H1 (cell line): ENCODE results near the gene APBA2. TPM values are rescaled to one million over a fixed set of nuclear protein-coding genes. Genes with fewer than 3 reads are reported as not detected.

Experiments
- CTCF ChIA-PET: fragments of 300-600 bp; sonication (Branson Sonifier 250); formaldehyde crosslinking; loops from one replicate; lab custom pipeline; 2021; ENCODE audit not compliant: partially characterized antibody; lab: Charles Lee
- POLR2A ChIA-PET: fragments of 300-600 bp; sonication (Branson Sonifier 250); formaldehyde crosslinking; loops from one replicate; lab custom pipeline; 2021; ENCODE audit warnings: inconsistent platforms; ENCODE audit not compliant: partially characterized antibody; lab: Charles Lee
- DNase-seq, 2 experiments: peaks; one replicate each; pipeline versions ENCODE4 v3.0.0 to v3.0.0-alpha.2; 2010 to 2022; ENCODE audit warnings: low spot score in 2 of 2, low read depth in 1 of 2, mixed read lengths in 1 of 2
- FAIRE-seq: peaks from 2 replicates; lab custom pipeline; 2011; peaks lifted over from hg19 to GRCh38; lab: Jason Lieb, UNC
- H2AFZ ChIP-seq: 2 replicates; pipeline ENCODE4 v1.8.1; 2012; ENCODE audit warnings: low read length, inconsistent platforms
- H2AK5ac ChIP-seq: 2 replicates; pipeline ENCODE4 v1.6.1; 2013; ENCODE audit warnings: low read depth, low read length
- H2BK120ac ChIP-seq: replicated peaks from 2 replicates; pipeline ENCODE3; 2013; ENCODE audit warnings: low read depth, low read length, inconsistent platforms
- H2BK12ac ChIP-seq: 2 replicates; pipeline ENCODE4 v1.6.1; 2013; ENCODE audit warnings: low read depth, low read length
- H2BK15ac ChIP-seq: 2 replicates; pipeline ENCODE4 v1.6.1; 2013; ENCODE audit warnings: low read length
- H2BK20ac ChIP-seq: 2 replicates; pipeline ENCODE4 v1.6.1; 2013; ENCODE audit warnings: low read length
- H2BK5ac ChIP-seq: 2 replicates; pipeline ENCODE4 v1.6.1; 2013; ENCODE audit warnings: low read depth, low read length
- H3K14ac ChIP-seq: 2 replicates; pipeline ENCODE4 v1.6.1; 2013; ENCODE audit warnings: inconsistent platforms; ENCODE audit not compliant: insufficient read length
- H3K18ac ChIP-seq: 2 replicates; pipeline ENCODE4 v1.6.1; 2013; ENCODE audit warnings: low read length; ENCODE audit errors: extremely low read depth
- H3K23ac ChIP-seq: 2 replicates; pipeline ENCODE4 v1.6.1; 2013; ENCODE audit warnings: inconsistent platforms; ENCODE audit not compliant: insufficient read length
- H3K23me2 ChIP-seq: 2 replicates; pipeline ENCODE4 v1.6.1; 2013; ENCODE audit warnings: low read depth, low read length
- H3K27ac ChIP-seq: 2 replicates; pipeline ENCODE4 v1.6.1; 2011; ENCODE audit warnings: low read depth, low read length, inconsistent platforms
- H3K27me3 ChIP-seq, 4 experiments: replicated peaks in 1 of 4; 1 replicate in 1 of 4; 2 replicates in 3 of 4; pipeline versions ENCODE4 v1.6.1 to v1.8.1; 2011 to 2013; ENCODE audit warnings: low read length in 3 of 4, mild to moderate bottlenecking in 3 of 4, inconsistent platforms in 2 of 4, mixed read lengths in 2 of 4, moderate library complexity in 1 of 4; ENCODE audit not compliant: control insufficient read depth in 3 of 4, insufficient read depth in 3 of 4; ENCODE audit errors: extremely low read depth in 1 of 4
- H3K36me3 ChIP-seq, 4 experiments: 2 replicates each; pipeline versions ENCODE4 v1.6.1 to v1.8.1; 2011 to 2013; ENCODE audit warnings: mild to moderate bottlenecking in 4 of 4, low read length in 3 of 4, moderate library complexity in 2 of 4, control low read depth in 1 of 4, inconsistent platforms in 1 of 4; ENCODE audit not compliant: insufficient read depth in 4 of 4, control insufficient read depth in 2 of 4
- H3K4ac ChIP-seq: replicated peaks from 2 replicates; pipeline ENCODE3; 2013; ENCODE audit warnings: low read length, low read depth, mixed read lengths, inconsistent platforms; ENCODE audit not compliant: insufficient read length
- H3K4me1 ChIP-seq, 4 experiments: replicated peaks in 1 of 4; 1 replicate in 1 of 4; 2 replicates in 3 of 4; pipeline versions ENCODE4 v1.6.1 to v1.8.1; 2011 to 2013; ENCODE audit warnings: low read length in 3 of 4, inconsistent platforms in 2 of 4, mixed read lengths in 1 of 4; ENCODE audit not compliant: insufficient read depth in 4 of 4, control insufficient read depth in 3 of 4
- H3K4me2 ChIP-seq, 2 experiments: 2 replicates each; pipeline versions ENCODE4 v1.6.1 to v1.8.1; 2011 to 2013; ENCODE audit warnings: low read depth in 2 of 2, low read length in 2 of 2, control low read depth in 1 of 2, inconsistent platforms in 1 of 2, mild to moderate bottlenecking in 1 of 2; ENCODE audit not compliant: insufficient read depth in 1 of 2
- H3K4me3 ChIP-seq, 4 experiments: fragments of 200-600, 300-600 bp in 1 of 4; sonication (generic), shearing (Covaris generic), sonication (Bioruptor Twin) in 1 of 4; 2 replicates each; pipeline versions ENCODE4 v1.5.1 to v1.8.1; 2011 to 2016; ENCODE audit warnings: low read length in 4 of 4, low read depth in 3 of 4, control low read depth in 2 of 4, inconsistent platforms in 2 of 4, mild to moderate bottlenecking in 2 of 4, mixed read lengths in 1 of 4, moderate library complexity in 1 of 4; ENCODE audit not compliant: insufficient read depth in 2 of 4; ENCODE audit errors: extremely low read depth in 1 of 4
- H3K56ac ChIP-seq: replicated peaks from 2 replicates; pipeline ENCODE3; 2013; ENCODE audit warnings: low read depth, mild to moderate bottlenecking, mixed read lengths, low read length, inconsistent platforms; ENCODE audit not compliant: insufficient read length
- H3K79me1 ChIP-seq: 2 replicates; pipeline ENCODE4 v1.6.1; 2013; ENCODE audit warnings: low read depth, low read length, control low read depth
- H3K79me2 ChIP-seq, 2 experiments: 2 replicates each; pipeline versions ENCODE4 v1.6.1 to v1.8.1; 2012 to 2013; ENCODE audit warnings: low read length in 2 of 2, mild to moderate bottlenecking in 2 of 2, inconsistent platforms in 1 of 2; ENCODE audit not compliant: insufficient read depth in 2 of 2, control insufficient read depth in 1 of 2
- H3K9ac ChIP-seq, 4 experiments: replicated peaks in 1 of 4; 1 replicate in 1 of 4; 2 replicates in 3 of 4; pipeline versions ENCODE4 v1.6.1 to v1.8.1; 2011 to 2013; ENCODE audit warnings: low read depth in 3 of 4, low read length in 3 of 4, control low read depth in 2 of 4, mild to moderate bottlenecking in 2 of 4, moderate library complexity in 2 of 4, inconsistent platforms in 1 of 4; ENCODE audit errors: extremely low read depth in 1 of 4
- H3K9me3 ChIP-seq, 2 experiments: 2 replicates each; pipeline versions ENCODE4 v1.6.1 to v1.8.1; 2012 to 2013; ENCODE audit warnings: mild to moderate bottlenecking in 2 of 2, moderate library complexity in 2 of 2, control low read depth in 1 of 2, inconsistent platforms in 1 of 2, low read depth in 1 of 2, low read length in 1 of 2, mixed read lengths in 1 of 2; ENCODE audit not compliant: insufficient read depth in 2 of 2
- H4K20me1 ChIP-seq, 2 experiments: replicated peaks in 1 of 2; 2 replicates each; pipeline versions ENCODE3 to v1.8.1; 2011 to 2013; ENCODE audit warnings: inconsistent platforms in 2 of 2, low read length in 2 of 2, mild to moderate bottlenecking in 1 of 2; ENCODE audit not compliant: insufficient read depth in 2 of 2, control insufficient read depth in 1 of 2
- H4K5ac ChIP-seq: 2 replicates; pipeline ENCODE4 v1.6.1; 2013; ENCODE audit warnings: low read length, low read depth, mixed read lengths, inconsistent platforms; ENCODE audit not compliant: insufficient read length
- H4K8ac ChIP-seq: 2 replicates; pipeline ENCODE4 v1.8.0; 2013; ENCODE audit warnings: mild to moderate bottlenecking, moderate library complexity, low read length, inconsistent platforms; ENCODE audit not compliant: insufficient read depth; ENCODE audit errors: extremely low read depth
- H4K91ac ChIP-seq: replicated peaks from 2 replicates; pipeline ENCODE3; 2013; ENCODE audit warnings: low read length, mixed read lengths, inconsistent platforms; ENCODE audit not compliant: insufficient read length
- BCL11A ChIP-seq, 2 experiments: IDR thresholded peaks; one replicate each; pipeline ENCODE4 v1.6.1; 2011; ENCODE audit warnings: low read depth in 2 of 2, low read length in 2 of 2, mild to moderate bottlenecking in 2 of 2
- BRCA1 ChIP-seq: IDR thresholded peaks from 2 replicates; pipeline ENCODE4 v1.6.1; 2012; ENCODE audit warnings: low read depth, low read length, improper control_type of control experiment
- RNF2 ChIP-seq: fragments of 200-900, 300-1000 bp; sonication (generic); IDR thresholded peaks from 2 replicates; pipeline ENCODE4 v1.7.1; 2016; ENCODE audit warnings: borderline replicate concordance, low read depth, mild to moderate bottlenecking, antibody characterized with exemption, low read length; ENCODE audit not compliant: poor library complexity, severe bottlenecking; ENCODE audit errors: missing control alignments
- SP2 ChIP-seq: IDR thresholded peaks from 2 replicates; pipeline ENCODE4 v1.6.1; 2012; ENCODE audit warnings: mild to moderate bottlenecking, low read length, inconsistent platforms
- WGBS, 2 experiments: shearing (Covaris generic) in 1 of 2; methylation state at CpG; one replicate each; pipeline versions ENCODE4 v1.1.6 to v1.1.7; 2013 to 2015; ENCODE audit warnings: low lambda C conversion rate in 2 of 2, mixed read lengths in 2 of 2, inconsistent platforms in 1 of 2, low coverage in 1 of 2, missing lambda C conversion rate in 1 of 2; ENCODE audit not compliant: insufficient replicate concordance in 2 of 2, insufficient coverage in 1 of 2, insufficient read length in 1 of 2; ENCODE audit errors: extremely low coverage in 1 of 2, missing lambda C conversion rate in 1 of 2; 5-methylcytosine and 5-hydroxymethylcytosine counted together
- polyA plus RNA-seq, 7 experiments: library from polyadenylated mRNA; depleted of rRNA in 3 of 7; stranded (reverse) in 5 of 7; unstranded in 2 of 7; fragments of >200 nt in 5 of 7; fragments of 200-250 nt in 2 of 7; gene quantifications; 1 replicate in 5 of 7; 2 replicates in 1 of 7; 4 replicates in 1 of 7; pipeline versions ENCODE4 v1.2.1 to v1.2.3, GENCODE V29; 2011 to 2013; ENCODE audit warnings: missing spikeins in 2 of 7, mixed read lengths in 2 of 7
- total RNA-seq: library from RNA; stranded (reverse); fragmentation: NEBNext Ultra II Directional; extraction: Animal tissue kit (Norgen Biotek cat#: 25700); gene quantifications from 2 replicates; pipeline ENCODE4 v1.2.1, GENCODE V29; 2021

APBA2 gene
- total and polyA plus RNA-seq, 2 of the 8 experiments (the other 6 are each of a cell fraction or from before 2014, with no cell fraction given): 15.5 to 19.0 TPM

DNA sequence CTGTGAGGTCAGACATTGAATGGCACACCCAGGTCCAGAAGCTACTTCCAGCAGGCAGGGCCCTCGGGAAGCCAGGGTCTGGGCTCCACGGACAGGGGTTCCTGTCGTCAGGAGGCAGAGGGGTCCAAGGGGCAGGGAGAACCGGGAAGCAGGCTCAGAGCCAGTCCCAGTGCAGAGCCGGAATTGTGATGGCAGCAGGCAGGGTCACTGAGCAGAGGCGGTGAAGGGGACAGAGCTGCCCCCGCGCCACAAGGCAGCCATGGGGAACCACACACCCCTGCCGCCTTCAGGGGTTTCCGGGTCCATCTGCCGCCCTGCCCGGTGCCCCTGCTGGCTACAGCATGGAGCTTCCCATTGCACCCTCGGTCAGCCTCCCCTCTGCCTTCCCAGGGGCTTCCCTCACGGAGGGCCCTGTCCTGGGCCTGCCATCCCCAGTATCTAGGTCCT, 247.0 kb downstream of the APBA2 start:
- no peak for DNase-seq
- Histone ChIP-seq H2BK15ac (no peak overlapping the region), H4K20me1 (no peaks in the 10 kb centered on the region), H2BK5ac (no peak overlapping the region), H3K9me3 (no peaks in the 10 kb centered on the region), H4K5ac (no peak overlapping the region), H2AK5ac (no peak overlapping the region), H3K4me2 (no peak overlapping the region), H4K91ac (no peak overlapping the region), H3K27ac (no peak overlapping the region), H2BK120ac (no peak overlapping the region), H3K23me2 (no peaks in the 10 kb centered on the region), H3K4me3 (no peak overlapping the region), H3K79me2 (no peaks in the 10 kb centered on the region), H2AFZ (no peak overlapping the region), H3K4ac (no peak overlapping the region), H3K23ac (no peak overlapping the region), H2BK20ac (no peak overlapping the region), H2BK12ac (no peak overlapping the region)
- FAIRE-seq: no peak
- TF ChIP-seq RNF2: no peak
- TF ChIP-seq BCL11A (IDR thresholded peaks at IDR 0.05; ENCODE audit: low read depth in 2 of 2, low read length in 2 of 2): no peak
- no peak for TF ChIP-seq SP2
- TF ChIP-seq BRCA1: no peak
- TF ChIP-seq, all 59 proteins: peak for 0
- ChIA-PET POLR2A (interaction anchor here (3.5 kb wide), 1 partner anchor 12 kb away, joined by 8 read pairs; no protein-coding TSS in a partner anchor), CTCF (interaction anchor here (0.8 to 1.4 kb wide), 4 partner anchors 11 to 42 kb away, joined by 3 to 4 read pairs (median 3); no protein-coding TSS in a partner anchor)
- Histone ChIP-seq H3K79me1 (no peaks in the 10 kb centered on the region), H3K56ac (no peak overlapping the region), H3K14ac (no peak overlapping the region), H3K9ac (no peak overlapping the region), H3K27me3 (no peaks in the 10 kb centered on the region), H3K36me3 (no peaks in the 10 kb centered on the region), H3K4me1 (peaks cover 0 to 3% (median under 1%) of the 10 kb centered on the region in 4 experiments; a peak in 4 of 7 replicates), H3K18ac (no peak overlapping the region), H4K8ac (peak overlapping the region; percentile 14; the same call in 1 of the 2 replicates)
- WGBS, 2 experiments: 81% methylated on average over 14 of the region's 14 CpGs; no CpG with 5 or more reads in 1 of the 2 experiments
